Muscle of leg (tissue), 11 donors: ENCODE data around the gene NID1. TPM values are rescaled to one million over a fixed set of nuclear protein-coding genes. Genes with fewer than 3 reads are reported as not detected.
"Not testable (repeated sequence)": the region's sequence is repeated elsewhere in the genome, so short reads cannot be mapped to it uniquely, and the experiment has no call there.

ENCODE experiments used
- DNase-seq: peaks from one replicate; pipeline ENCODE4 v3.0.0; 2013
- H3K27ac ChIP-seq: one replicate; pipeline ENCODE4 v1.5.1; 2013; ENCODE audit warnings: mild to moderate bottlenecking, low read length, control low read depth
- H3K27me3 ChIP-seq: one replicate; pipeline ENCODE4 v1.6.1; 2013; ENCODE audit warnings: low read length; ENCODE audit not compliant: control insufficient read depth, insufficient read depth
- H3K36me3 ChIP-seq: one replicate; pipeline ENCODE4 v1.6.1; 2013; ENCODE audit warnings: low read length; ENCODE audit not compliant: control insufficient read depth, insufficient read depth
- H3K4me1 ChIP-seq: one replicate; pipeline ENCODE4 v1.6.1; 2013; ENCODE audit warnings: low read length; ENCODE audit not compliant: control insufficient read depth, insufficient read depth
- H3K4me3 ChIP-seq: one replicate; pipeline ENCODE4 v1.5.1; 2013; ENCODE audit warnings: low read length, control low read depth
- H3K9me3 ChIP-seq: replicated peaks from 2 replicates; pipeline ENCODE4 v1.6.1; 2013; ENCODE audit warnings: low read depth, low read length; ENCODE audit not compliant: control insufficient read depth
- WGBS: methylation state at CpG from one replicate; pipeline ENCODE4 v1.1.5; 2013; ENCODE audit warnings: missing lambda C conversion rate; ENCODE audit not compliant: insufficient coverage; 5-methylcytosine and 5-hydroxymethylcytosine counted together
- polyA plus RNA-seq, 8 donors: library from polyadenylated mRNA; unstranded; fragments of 120-200 nt; gene quantifications; one replicate each; pipeline versions ENCODE4 v1.2.1 to v1.2.3, GENCODE V29; 2013; ENCODE audit warnings: inconsistent platforms in 1 of 8, low replicate concordance in 1 of 8; ENCODE audit not compliant: insufficient read length in 8 of 8, insufficient read depth in 1 of 8
- total RNA-seq: library from RNA; stranded (reverse); fragments of 120-200 nt; gene quantifications from one replicate; pipeline ENCODE4 v1.2.4, GENCODE V29; 2013

The NID1 gene
- total and polyA plus RNA-seq, 9 donors, result 92.3 to 323 (median 246) TPM

DNA sequence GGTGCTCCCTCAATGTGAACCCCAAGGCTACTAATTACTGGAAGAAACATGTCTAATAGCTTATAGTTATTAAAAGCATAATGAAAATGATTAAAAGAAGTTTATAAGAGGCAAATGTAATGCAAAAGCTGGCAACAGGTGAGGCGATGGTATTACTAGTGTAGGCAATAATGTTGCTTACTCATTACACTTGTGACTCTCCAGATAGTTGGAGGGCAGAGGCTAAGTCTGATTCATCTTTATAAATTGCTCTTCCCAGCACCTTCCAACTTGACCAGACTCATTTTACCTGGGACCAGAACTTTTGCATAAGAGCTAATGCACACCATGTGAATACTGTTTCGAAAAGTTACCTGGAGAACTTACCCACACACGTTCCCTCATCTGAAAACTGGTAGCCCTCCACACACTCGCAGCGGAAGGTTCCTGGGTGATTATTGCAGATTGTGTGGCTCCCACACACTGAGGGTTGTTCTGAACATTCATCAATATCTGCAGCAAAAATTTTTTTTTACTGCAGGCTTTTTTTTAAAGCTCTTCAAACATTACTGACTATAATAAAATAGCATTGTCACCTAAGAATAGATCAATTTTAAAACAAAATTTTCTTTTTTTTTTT is 48.0 kb downstream of the NID1 start:
- Histone ChIP-seq H3K9me3 (no peaks in the 10 kb centered on the region), H3K4me1 (peaks cover 48% of the 10 kb centered on the region), H3K27me3 (no peaks in the 10 kb centered on the region), H3K27ac (no peak overlapping the region), H3K4me3 (no peak overlapping the region), H3K36me3 (peaks cover 55% of the 10 kb centered on the region)
- no peak for DNase-seq
- WGBS, result 80% methylated on average over 1 of the region's 5 CpGs

DNA sequence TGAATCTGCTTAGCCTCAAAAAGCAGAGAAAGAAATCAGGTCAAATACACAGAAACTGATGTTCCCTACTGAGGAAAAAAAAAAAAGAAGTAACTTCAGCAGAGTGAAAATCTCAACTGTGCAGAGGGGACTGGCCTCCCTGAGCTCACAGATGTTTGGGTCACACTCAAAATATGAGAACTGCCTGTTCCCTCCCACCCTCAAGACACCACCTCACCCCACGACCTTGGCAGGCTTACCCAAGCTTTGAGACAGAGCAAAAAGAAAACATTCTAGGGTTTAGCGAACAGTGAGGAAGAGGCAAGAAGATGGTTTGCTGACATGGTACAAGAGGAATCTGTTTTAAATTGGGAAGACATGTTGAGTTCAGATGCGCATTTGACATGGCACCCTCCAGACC is 48.8 kb downstream of the NID1 start:
- Histone ChIP-seq H3K36me3 (peaks cover 61% of the 10 kb centered on the region), H3K27ac (peak overlapping the region; percentile 60)
- peak; percentile 96 for DNase-seq

GRCh38 chr1:236015539-236015938 is 49.4 kb downstream of the NID1 start:
- Histone ChIP-seq H3K9me3 (no peaks in the 10 kb centered on the region), H3K4me1 (peaks cover 34% of the 10 kb centered on the region), H3K27ac (peak overlapping the region; percentile 60), H3K27me3 (no peaks in the 10 kb centered on the region), H3K4me3 (no peak overlapping the region), H3K36me3 (peaks cover 56% of the 10 kb centered on the region)
- no peak for DNase-seq
- WGBS, result no CpG with 5 or more reads among the region's 4 CpGs

More for the DNA sequence above, 48.8 kb downstream of the NID1 start:
- Histone ChIP-seq H3K4me1 (peaks cover 40% of the 10 kb centered on the region), H3K27me3 (no peaks in the 10 kb centered on the region), H3K9me3 (no peaks in the 10 kb centered on the region), H3K4me3 (no peak overlapping the region)
- WGBS, result 64% methylated on average over 2 of the region's 3 CpGs

- H3K4me1 ChIP-seq, result peaks cover 21% of the 10 kb centered on the region
Measured at GRCh38 chr1:236013330-236013729, 51.6 kb downstream of the NID1 start.

DNA sequence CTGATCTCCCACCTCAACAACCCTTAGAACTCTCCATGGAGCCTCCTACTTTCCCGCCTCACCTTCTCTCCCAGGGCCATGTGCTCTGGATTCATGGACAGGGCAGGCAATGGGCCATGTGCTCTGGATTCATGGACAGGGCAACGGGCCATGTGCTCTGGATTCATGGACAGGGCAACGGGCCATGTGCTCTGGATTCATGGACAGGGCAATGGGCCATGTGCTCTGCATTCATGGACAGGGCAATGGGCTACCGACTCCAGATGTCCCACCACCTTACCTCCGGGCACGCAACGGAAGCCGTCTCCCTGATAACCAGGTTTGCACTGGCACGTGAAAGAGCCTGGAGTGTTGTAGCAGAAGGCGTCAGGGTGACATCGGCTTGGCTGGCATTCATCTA is 53.2 kb downstream of the NID1 start:
- H3K4me1 ChIP-seq, result peaks cover 19% of the 10 kb centered on the region
- H3K9me3 ChIP-seq, result no peaks in the 10 kb centered on the region
- H3K27me3 ChIP-seq, result no peaks in the 10 kb centered on the region
- H3K4me3 ChIP-seq, result no peak overlapping the region
- H3K36me3 ChIP-seq, result peaks cover 58% of the 10 kb centered on the region
- no peak for DNase-seq
- WGBS, result 90% methylated on average over 8 of the region's 11 CpGs
- H3K27ac ChIP-seq, result no peak overlapping the region

More at GRCh38 chr1:236013330-236013729, 51.6 kb downstream of the NID1 start:
- Histone ChIP-seq H3K9me3 (no peaks in the 10 kb centered on the region), H3K4me3 (no peak overlapping the region), H3K27ac (no peak overlapping the region), H3K27me3 (no peaks in the 10 kb centered on the region), H3K36me3 (peaks cover 49% of the 10 kb centered on the region)
- DNase-seq, result no peak
- 100% methylated on average over 2 of the region's 4 CpGs for WGBS

GRCh38 chr1:236010443-236010842 is 54.4 kb downstream of the NID1 start:
- WGBS, result 72% methylated on average over 5 of the region's 7 CpGs
- no peaks in the 10 kb centered on the region for H3K27me3 ChIP-seq
- no peak overlapping the region for H3K4me3 ChIP-seq
- H3K4me1 ChIP-seq, result peaks cover 11% of the 10 kb centered on the region
- peak; percentile 49 for DNase-seq
- peaks cover 50% of the 10 kb centered on the region for H3K36me3 ChIP-seq
- no peaks in the 10 kb centered on the region for H3K9me3 ChIP-seq
- peak overlapping the region; percentile 69 for H3K27ac ChIP-seq

GRCh38 chr1:236009857-236010256 is 55.0 kb downstream of the NID1 start:
- peak overlapping the region; percentile 60 for H3K27ac ChIP-seq
- peaks cover 47% of the 10 kb centered on the region for H3K36me3 ChIP-seq
- no peaks in the 10 kb centered on the region for H3K27me3 ChIP-seq
- no peaks in the 10 kb centered on the region for H3K9me3 ChIP-seq
- peaks cover 6% of the 10 kb centered on the region for H3K4me1 ChIP-seq
- H3K4me3 ChIP-seq, result no peak overlapping the region
- no CpG with 5 or more reads among the region's 2 CpGs for WGBS
- peak; percentile 95 for DNase-seq

DNA sequence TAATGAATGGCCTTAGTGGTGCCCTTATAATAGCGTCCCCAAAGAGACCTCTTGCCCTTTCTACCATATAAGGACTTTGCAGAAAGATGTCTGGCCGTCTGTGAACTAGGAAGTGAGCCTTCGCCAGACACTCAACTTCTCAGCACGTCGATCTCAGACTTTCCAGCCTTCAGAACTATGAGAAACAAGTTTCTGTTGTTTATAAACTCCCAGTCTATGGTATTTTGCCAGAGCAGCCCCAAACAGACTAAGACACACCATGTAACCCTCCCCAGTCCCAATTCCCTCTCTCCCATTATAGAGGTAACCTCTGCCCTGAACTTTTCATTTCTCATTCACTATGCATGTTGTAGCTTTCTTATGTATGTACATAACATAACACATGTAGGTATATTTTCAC is 55.7 kb downstream of the NID1 start:
- 40% methylated on average over 1 of the region's 5 CpGs for WGBS
- Histone ChIP-seq H3K9me3 (no peaks in the 10 kb centered on the region), H3K36me3 (peaks cover 43% of the 10 kb centered on the region), H3K27ac (peak overlapping the region; percentile 59), H3K4me1 (peaks cover 5% of the 10 kb centered on the region), H3K4me3 (no peak overlapping the region), H3K27me3 (no peaks in the 10 kb centered on the region)
- DNase-seq, result peak; percentile 86

- H3K27me3 ChIP-seq, result no peaks in the 10 kb centered on the region
- no peak overlapping the region for H3K27ac ChIP-seq
- H3K4me3 ChIP-seq, result no peak overlapping the region
- no peak for DNase-seq
- H3K36me3 ChIP-seq, result peaks cover 38% of the 10 kb centered on the region
- H3K4me1 ChIP-seq, result peaks cover 5% of the 10 kb centered on the region
- H3K9me3 ChIP-seq, result no peaks in the 10 kb centered on the region
- WGBS, result 96% methylated on average over 2 of the region's 3 CpGs
Measured at GRCh38 chr1:236007781-236008180, 57.1 kb downstream of the NID1 start.

- not testable (repeated sequence) for H3K27ac ChIP-seq, H3K4me3 ChIP-seq, H3K27me3 ChIP-seq, H3K9me3 ChIP-seq, DNase-seq, H3K4me1 ChIP-seq
- H3K36me3 ChIP-seq, result peaks cover 43% of the 10 kb centered on the region
- 66% methylated on average over 4 of the region's 9 CpGs for WGBS
Measured at GRCh38 chr1:236003058-236003457, 61.8 kb downstream of the NID1 start.

DNA sequence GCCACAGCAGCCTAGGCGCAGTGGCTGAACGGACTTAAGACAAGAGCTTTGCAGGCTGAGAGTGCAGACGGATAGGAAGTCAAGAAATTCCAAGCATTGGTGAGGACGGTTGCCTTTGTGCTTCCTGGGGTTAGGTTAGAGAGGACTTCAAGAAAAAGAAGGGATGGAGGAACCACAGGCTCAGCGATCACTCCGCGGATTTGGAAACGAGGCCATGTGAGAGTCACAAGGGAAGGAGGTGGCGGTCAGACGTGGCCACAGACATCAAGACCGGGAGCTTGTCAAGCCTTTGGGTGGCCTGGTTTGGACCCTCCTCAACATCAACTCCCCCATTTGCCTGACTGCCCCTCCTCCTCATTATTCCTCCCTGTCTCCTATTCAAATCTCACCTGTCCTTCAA is 62.3 kb downstream of the NID1 start:
- no peaks in the 10 kb centered on the region for H3K27me3 ChIP-seq
- H3K4me3 ChIP-seq, result no peak overlapping the region
- H3K27ac ChIP-seq, result no peak overlapping the region
- H3K9me3 ChIP-seq, result no peaks in the 10 kb centered on the region
- WGBS, result 80% methylated on average over 9 of the region's 11 CpGs
- no peak for DNase-seq
- H3K36me3 ChIP-seq, result peaks cover 44% of the 10 kb centered on the region
- H3K4me1 ChIP-seq, result peaks cover 9% of the 10 kb centered on the region
